ENCODE results near the gene SLC25A47. TPM values are rescaled to one million over a fixed set of nuclear protein-coding genes. Genes with fewer than 3 reads are reported as not detected.

Gene SLC25A47
- total RNA-seq, 4 donors from 2014 or later, result not detected

GRCh38 chr14:100330007-100330344 lies 6.8 kb downstream of the SLC25A47 start:
- TF ChIP-seq, protein P1, sequence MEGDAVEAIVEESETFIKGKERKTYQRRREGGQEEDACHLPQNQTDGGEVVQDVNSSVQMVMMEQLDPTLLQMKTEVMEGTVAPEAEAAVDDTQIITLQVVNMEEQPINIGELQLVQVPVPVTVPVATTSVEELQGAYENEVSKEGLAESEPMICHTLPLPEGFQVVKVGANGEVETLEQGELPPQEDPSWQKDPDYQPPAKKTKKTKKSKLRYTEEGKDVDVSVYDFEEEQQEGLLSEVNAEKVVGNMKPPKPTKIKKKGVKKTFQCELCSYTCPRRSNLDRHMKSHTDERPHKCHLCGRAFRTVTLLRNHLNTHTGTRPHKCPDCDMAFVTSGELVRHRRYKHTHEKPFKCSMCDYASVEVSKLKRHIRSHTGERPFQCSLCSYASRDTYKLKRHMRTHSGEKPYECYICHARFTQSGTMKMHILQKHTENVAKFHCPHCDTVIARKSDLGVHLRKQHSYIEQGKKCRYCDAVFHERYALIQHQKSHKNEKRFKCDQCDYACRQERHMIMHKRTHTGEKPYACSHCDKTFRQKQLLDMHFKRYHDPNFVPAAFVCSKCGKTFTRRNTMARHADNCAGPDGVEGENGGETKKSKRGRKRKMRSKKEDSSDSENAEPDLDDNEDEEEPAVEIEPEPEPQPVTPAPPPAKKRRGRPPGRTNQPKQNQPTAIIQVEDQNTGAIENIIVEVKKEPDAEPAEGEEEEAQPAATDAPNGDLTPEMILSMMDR (IDR thresholded peaks at IDR 0.05; ENCODE audit: low read depth), result no peak

- TF ChIP-seq, protein P1 (IDR thresholded peaks at IDR 0.05; ENCODE audit: low read depth), result no peak
Observed at GRCh38 chr14:100330388-100330931, 7.3 kb downstream of the SLC25A47 start.

- TF ChIP-seq, protein P1 (IDR thresholded peaks at IDR 0.05; ENCODE audit: low read depth), result no peak
Observed at GRCh38 chr14:100332071-100332639, 9.0 kb downstream of the SLC25A47 start.

DNA sequence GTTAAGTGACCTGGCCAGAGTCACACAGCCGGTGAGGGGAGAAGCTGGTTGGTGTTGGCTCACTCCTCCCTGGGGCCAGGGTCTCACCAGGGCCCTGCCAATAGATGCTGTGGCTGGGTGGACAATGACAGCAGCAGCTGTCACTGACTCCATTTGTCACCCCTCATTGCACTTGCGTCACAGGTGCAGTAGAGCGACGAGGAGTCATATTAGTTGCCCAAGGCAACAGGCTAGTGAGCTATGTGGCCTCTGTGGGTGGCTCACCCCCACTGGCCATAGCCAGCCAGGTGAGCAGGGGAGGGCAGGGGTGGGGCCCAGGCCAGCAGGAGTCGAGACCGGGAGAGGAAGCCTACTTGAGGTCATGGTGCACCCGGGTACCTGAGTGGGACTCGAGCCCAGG lies 9.7 kb downstream of the SLC25A47 start:
- TF ChIP-seq, protein P1 (IDR thresholded peaks at IDR 0.05; ENCODE audit: low read depth), result no peak

DNA sequence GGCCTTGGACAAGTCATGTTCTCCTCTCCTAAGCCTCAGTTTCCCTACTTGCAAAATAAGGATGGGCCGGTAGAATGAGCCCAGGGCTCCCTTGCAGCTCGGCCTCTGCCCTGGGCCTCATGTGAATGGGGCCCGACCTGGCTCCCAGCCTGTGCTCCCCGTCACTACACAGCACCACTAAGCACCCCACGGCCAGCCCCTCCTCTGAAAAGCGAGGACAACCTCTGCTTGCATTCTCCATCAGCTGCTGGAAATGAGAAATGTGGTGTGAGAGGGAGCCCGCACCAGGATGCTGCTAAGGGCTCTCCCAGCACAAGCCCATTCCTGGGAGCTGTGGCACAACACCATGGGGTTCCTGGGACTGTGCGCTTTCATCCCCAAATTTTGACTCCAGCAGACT lies 10.2 kb downstream of the SLC25A47 start:
- TF ChIP-seq, protein P1 (IDR thresholded peaks at IDR 0.05; ENCODE audit: low read depth), result no peak

DNA sequence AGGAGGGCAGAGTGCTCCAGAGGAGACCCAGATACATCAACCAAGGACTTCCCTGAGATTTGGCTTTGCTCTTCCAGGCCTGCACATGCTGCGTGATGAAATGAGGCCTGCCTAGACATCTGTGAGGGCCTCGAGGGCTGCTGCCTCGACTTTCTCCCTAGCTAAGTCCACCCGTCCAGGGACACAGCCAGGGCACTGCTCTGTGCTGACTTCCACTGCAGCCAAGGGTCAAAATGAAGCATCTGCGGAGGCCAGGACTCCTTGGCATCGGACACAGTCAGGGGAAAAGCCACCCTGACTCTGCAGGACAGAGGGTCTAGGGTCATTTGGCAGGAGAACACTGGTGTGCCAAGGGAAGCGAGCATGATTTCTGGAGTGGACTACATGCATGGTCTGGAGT lies 10.7 kb downstream of the SLC25A47 start:
- TF ChIP-seq, protein P1 (IDR thresholded peaks at IDR 0.05; ENCODE audit: low read depth), result no peak

GRCh38 chr14:100334904-100335303 lies 11.8 kb downstream of the SLC25A47 start:
- TF ChIP-seq, protein P1 (IDR thresholded peaks at IDR 0.05; ENCODE audit: low read depth), result no peak
